Neural progenitor cell (in vitro differentiated cells): Measurements from ENCODE around the gene S100A6.

Source experiments
- CTCF ChIP-seq: fragments of 200-600 bp; sonication (generic); IDR thresholded peaks from 2 replicates; pipeline ENCODE4 v1.5.1; 2017; ENCODE audit warnings: antibody characterized with exemption, mild to moderate bottlenecking
- EZH2 ChIP-seq: fragments of 200-600 bp; sonication (generic); IDR thresholded peaks from 2 replicates; pipeline ENCODE4 v1.6.1; 2017; ENCODE audit warnings: antibody characterized with exemption, mild to moderate bottlenecking, moderate library complexity

GRCh38 chr1:153495536-153495935 lies 40.3 kb downstream of the S100A6 start:
- TF ChIP-seq CTCF (no peak), EZH2 (no peak)
